ENCODE measurements around the gene B4GALNT3. TPM values are rescaled to one million over a fixed set of nuclear protein-coding genes. Genes with fewer than 3 reads are reported as not detected.

Gene B4GALNT3
- total RNA-seq, 2 donors from 2014 or later: 19.3 to 29.0 TPM

DNA sequence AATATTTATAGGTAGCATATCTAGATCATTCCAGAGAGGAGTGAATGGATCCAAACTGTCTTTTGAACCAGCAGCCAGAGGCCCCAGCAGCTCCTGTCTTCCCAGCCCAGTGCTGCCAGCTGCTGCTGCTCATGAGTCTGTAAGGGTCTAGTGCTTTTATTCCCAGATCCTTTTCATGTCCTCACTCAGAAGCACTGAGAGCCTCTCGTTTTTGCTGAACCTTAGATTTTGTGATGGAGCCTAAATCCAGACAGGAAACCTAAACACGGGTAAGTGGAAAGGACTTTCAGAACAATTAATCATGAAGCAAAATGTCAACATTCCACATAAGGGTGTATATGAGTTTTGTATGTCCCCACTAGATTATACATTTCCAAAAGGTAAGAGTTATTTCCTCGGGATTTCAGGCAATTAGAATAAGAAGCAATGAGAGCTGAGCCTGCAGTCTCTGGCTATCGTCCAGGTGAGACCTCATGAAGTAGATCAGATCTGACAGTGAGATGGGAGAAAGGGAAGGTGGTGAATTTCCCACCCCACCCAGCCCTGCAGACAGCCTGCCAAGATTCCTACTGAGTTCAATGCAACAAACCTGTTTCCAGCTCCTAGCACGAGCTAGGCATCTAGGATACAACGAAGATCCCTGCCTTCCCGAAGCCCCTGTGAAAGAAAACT, 119.1 kb downstream of the B4GALNT3 start:
- no peak for DNase-seq (ENCODE audit: low spot score)

DNA sequence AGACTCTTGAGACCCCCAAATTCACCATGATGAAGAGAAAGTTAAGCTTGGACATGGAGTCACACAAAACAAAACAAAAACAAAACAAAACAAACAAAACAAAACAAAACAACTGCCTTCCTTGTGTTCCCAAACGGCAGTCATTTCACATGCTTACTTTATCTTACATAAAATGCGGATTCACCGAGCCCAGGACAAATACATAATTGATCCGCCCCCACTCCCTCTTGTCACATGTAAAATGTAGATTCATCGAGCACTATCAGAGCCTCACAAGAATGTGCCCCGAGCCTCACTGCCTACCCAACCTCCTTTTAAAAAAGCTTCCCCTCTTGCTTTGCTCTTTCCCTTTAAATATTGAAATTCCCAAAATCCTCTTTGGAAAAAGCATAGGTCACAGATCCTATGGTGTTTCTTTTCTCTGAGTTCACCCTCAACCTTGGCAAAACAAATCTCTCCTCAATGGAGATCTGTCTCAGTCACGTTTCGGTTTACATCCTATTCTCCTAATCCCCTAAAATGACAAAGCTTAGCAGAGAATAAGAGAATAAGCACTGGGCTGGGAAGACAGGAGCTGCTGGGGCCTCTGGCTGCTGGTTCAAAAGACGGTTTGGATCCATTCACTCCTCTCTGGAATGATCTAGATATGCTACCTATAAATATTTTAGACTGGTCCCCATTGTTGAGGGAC, 119.8 kb downstream of the B4GALNT3 start:
- H3K27ac ChIP-seq: peak overlapping the region; percentile 36 to 60
- H3K4me1 ChIP-seq: peaks cover 0 to 62% of the 10 kb centered on the region in 2 donors
- H3K36me3 ChIP-seq: no peaks in the 10 kb centered on the region
- no peaks in the 10 kb centered on the region for H3K9me3 ChIP-seq
- no peak overlapping the region for H3K4me3 ChIP-seq
- no peaks in the 10 kb centered on the region for H3K27me3 ChIP-seq
- DNase-seq (ENCODE audit: low spot score): no peak
- TF ChIP-seq, protein P1, sequence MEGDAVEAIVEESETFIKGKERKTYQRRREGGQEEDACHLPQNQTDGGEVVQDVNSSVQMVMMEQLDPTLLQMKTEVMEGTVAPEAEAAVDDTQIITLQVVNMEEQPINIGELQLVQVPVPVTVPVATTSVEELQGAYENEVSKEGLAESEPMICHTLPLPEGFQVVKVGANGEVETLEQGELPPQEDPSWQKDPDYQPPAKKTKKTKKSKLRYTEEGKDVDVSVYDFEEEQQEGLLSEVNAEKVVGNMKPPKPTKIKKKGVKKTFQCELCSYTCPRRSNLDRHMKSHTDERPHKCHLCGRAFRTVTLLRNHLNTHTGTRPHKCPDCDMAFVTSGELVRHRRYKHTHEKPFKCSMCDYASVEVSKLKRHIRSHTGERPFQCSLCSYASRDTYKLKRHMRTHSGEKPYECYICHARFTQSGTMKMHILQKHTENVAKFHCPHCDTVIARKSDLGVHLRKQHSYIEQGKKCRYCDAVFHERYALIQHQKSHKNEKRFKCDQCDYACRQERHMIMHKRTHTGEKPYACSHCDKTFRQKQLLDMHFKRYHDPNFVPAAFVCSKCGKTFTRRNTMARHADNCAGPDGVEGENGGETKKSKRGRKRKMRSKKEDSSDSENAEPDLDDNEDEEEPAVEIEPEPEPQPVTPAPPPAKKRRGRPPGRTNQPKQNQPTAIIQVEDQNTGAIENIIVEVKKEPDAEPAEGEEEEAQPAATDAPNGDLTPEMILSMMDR (IDR thresholded peaks at IDR 0.05): no peak

More for the DNA sequence above, 119.1 kb downstream of the B4GALNT3 start:
- Histone ChIP-seq H3K27me3 (no peaks in the 10 kb centered on the region), H3K9me3 (no peaks in the 10 kb centered on the region), H3K36me3 (no peaks in the 10 kb centered on the region), H3K27ac (peak overlapping the region; percentile 36 to 60), H3K4me3 (no peak overlapping the region), H3K4me1 (peaks cover 0 to 62% of the 10 kb centered on the region in 2 donors)
- TF ChIP-seq, protein P1 (IDR thresholded peaks at IDR 0.05): no peak

DNA sequence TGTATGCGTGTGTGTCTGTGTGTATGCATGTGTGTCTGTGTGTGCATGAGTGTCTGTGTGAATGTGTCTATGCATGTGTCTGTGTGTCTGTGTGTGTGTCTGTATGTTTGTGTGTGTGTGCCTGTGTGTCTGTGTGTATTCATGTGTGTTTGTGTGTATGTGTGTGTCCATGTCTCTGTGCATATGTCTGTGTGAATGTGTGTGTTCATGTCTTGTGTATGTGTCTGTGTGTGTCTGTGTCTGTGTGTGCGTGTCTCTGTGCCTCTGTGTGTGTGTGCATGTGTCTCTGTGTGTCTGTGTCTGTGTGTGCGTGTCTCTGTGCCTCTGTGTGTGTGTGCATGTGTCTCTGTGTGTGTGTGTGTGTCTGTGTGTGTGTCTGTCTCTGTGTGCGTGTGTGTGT, 121.1 kb downstream of the B4GALNT3 start:
- H3K27ac ChIP-seq: no peak overlapping the region
- peaks cover 0 to 55% of the 10 kb centered on the region in 2 donors for H3K4me1 ChIP-seq
- no peaks in the 10 kb centered on the region for H3K27me3 ChIP-seq
- DNase-seq (ENCODE audit: low spot score): no peak
- H3K9me3 ChIP-seq: no peaks in the 10 kb centered on the region
- no peak overlapping the region for H3K4me3 ChIP-seq
- H3K36me3 ChIP-seq: no peaks in the 10 kb centered on the region
- TF ChIP-seq, protein P1 (IDR thresholded peaks at IDR 0.05): no peak

DNA sequence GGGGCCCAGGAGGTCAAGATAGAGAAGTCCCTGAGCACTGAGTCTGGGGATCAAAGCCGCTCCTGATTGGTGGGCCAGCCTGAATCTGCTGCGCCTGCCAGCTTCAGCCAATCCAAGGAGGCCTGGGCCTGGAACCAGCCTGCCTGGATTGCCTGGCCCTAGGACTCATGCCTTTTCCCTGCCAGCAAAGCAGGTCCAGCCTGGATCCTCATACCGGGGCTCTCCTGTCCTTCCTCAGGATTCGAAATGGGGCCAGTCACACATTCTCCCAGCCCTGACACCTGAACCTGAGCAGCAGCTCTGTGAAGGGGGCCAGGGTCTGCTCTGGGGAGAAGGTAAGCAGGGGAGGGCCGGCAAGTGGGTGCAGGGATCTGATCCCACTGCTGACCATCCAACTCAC, 121.6 kb downstream of the B4GALNT3 start:
- DNase-seq (ENCODE audit: low spot score): no peak
- Histone ChIP-seq H3K4me1 (peaks cover 0 to 54% of the 10 kb centered on the region in 2 donors), H3K9me3 (no peaks in the 10 kb centered on the region), H3K27me3 (no peaks in the 10 kb centered on the region), H3K4me3 (no peak overlapping the region), H3K27ac (peak overlapping the region in 1 of 2 donors; percentile 40), H3K36me3 (no peaks in the 10 kb centered on the region)
- TF ChIP-seq, protein P1 (IDR thresholded peaks at IDR 0.05): no peak

DNA sequence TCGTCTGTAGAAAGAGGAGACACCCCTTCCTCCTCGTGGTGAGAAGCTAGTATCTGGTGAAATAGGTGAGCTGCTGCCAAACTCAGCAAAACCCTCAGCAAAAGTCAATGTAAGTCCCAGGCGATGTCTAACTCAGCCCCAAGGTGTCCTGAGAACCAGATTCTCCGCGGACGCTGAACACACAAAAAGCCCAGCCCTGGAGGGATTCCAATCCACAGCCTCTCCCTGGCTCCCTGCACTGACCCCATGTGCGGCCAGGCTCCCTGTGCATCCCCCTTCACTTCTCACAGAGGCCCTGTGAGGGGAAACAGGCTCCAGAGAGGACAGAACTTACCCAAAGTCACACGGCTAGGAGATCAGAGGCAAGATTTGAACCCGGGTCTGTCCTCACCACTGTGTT, 122.0 kb downstream of the B4GALNT3 start:
- Histone ChIP-seq H3K4me1 (peaks cover 0 to 50% of the 10 kb centered on the region in 2 donors), H3K27me3 (no peaks in the 10 kb centered on the region), H3K9me3 (no peaks in the 10 kb centered on the region), H3K36me3 (no peaks in the 10 kb centered on the region), H3K27ac (peak overlapping the region in 1 of 2 donors; percentile 40), H3K4me3 (no peak overlapping the region)
- TF ChIP-seq, protein P1 (IDR thresholded peaks at IDR 0.05): no peak
- no peak for DNase-seq (ENCODE audit: low spot score)

Measured in right atrium auricular region (tissue), 2 donors.